SK-N-MC (cell line): ENCODE data around the gene HOXA6.

ENCODE experiments used
- DNase-seq: peaks from one replicate; pipeline ENCODE4 v3.0.0-alpha.2; 2011; ENCODE audit warnings: low read depth, low spot score
- H3K27ac ChIP-seq: fragments of 200-600 bp; sonication (generic); 2 replicates; pipeline ENCODE4 v1.5.1; 2016; ENCODE audit warnings: mixed run types
- H3K36me3 ChIP-seq: fragments of 200-600 bp; sonication (generic); 2 replicates; pipeline ENCODE4 v1.6.1; 2017; ENCODE audit warnings: antibody characterized with exemption, low read length, mixed read lengths; ENCODE audit not compliant: insufficient read depth
- H3K4me3 ChIP-seq: fragments of 200-600 bp; sonication (generic); 2 replicates; pipeline ENCODE4 v1.5.1; 2016
- H3K9ac ChIP-seq: fragments of 200-600 bp; sonication (generic); 2 replicates; pipeline ENCODE4 v1.8.0; 2017; ENCODE audit warnings: mixed run types, mixed read lengths; ENCODE audit not compliant: insufficient read length
- H3K9me3 ChIP-seq: fragments of 200-600 bp; sonication (generic); 2 replicates; pipeline ENCODE4 v1.6.1; 2017; ENCODE audit warnings: low read depth, mild to moderate bottlenecking, antibody characterized with exemption, low read length, moderate library complexity, mixed read lengths
- EZH2 ChIP-seq: fragments of 200-600 bp; sonication (generic); IDR thresholded peaks from one replicate; pipeline ENCODE4 v1.6.1; 2017; ENCODE audit warnings: antibody characterized with exemption
- FOXP2 ChIP-seq: optimal IDR thresholded peaks from 2 replicates; pipeline ENCODE3; 2011; ENCODE audit warnings: mild to moderate bottlenecking, moderate library complexity; ENCODE audit not compliant: insufficient read depth; ENCODE audit errors: extremely low read length, control extremely low read depth
- POLR2AphosphoS5 ChIP-seq: IDR thresholded peaks from 2 replicates; pipeline ENCODE4 v1.6.1; 2012; ENCODE audit warnings: mild to moderate bottlenecking, low read depth, low read length, borderline replicate concordance

The HOXA6 gene

GRCh38 chr7:27107391-27108381 lies 39.9 kb downstream of the HOXA6 start:
- TF ChIP-seq POLR2AphosphoS5 = no peak
- TF ChIP-seq FOXP2 = no peak
- no peak for TF ChIP-seq EZH2
- H3K9ac ChIP-seq = no peak overlapping the region
- no peak overlapping the region for H3K4me3 ChIP-seq
- no peaks in the 10 kb centered on the region for H3K9me3 ChIP-seq
- H3K27ac ChIP-seq = no peak overlapping the region
- no peak for DNase-seq
- H3K36me3 ChIP-seq = no peaks in the 10 kb centered on the region

DNA sequence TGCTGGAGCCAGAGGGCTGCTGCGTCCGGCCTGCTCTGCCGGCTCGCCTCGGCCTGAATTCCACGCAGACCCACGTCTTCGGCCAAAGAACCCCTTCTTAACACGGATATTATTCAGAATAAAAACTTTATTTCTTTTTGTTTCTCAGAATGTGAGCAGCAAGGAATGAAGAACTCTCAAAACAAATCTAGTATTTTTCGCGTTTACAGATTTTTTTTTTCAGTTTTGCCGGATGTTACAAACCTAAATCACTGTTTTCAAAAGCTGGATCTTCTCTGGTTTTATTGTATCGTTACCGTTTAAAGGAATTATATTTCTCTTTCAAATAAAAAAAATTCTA lies 40.7 kb downstream of the HOXA6 start:
- no peak overlapping the region for H3K27ac ChIP-seq
- no peak for TF ChIP-seq FOXP2
- TF ChIP-seq POLR2AphosphoS5 = no peak
- TF ChIP-seq EZH2 = no peak
- DNase-seq = no peak
- no peak overlapping the region for H3K9ac ChIP-seq
- H3K36me3 ChIP-seq = no peaks in the 10 kb centered on the region
- no peak overlapping the region for H3K4me3 ChIP-seq
- no peaks in the 10 kb centered on the region for H3K9me3 ChIP-seq

DNA sequence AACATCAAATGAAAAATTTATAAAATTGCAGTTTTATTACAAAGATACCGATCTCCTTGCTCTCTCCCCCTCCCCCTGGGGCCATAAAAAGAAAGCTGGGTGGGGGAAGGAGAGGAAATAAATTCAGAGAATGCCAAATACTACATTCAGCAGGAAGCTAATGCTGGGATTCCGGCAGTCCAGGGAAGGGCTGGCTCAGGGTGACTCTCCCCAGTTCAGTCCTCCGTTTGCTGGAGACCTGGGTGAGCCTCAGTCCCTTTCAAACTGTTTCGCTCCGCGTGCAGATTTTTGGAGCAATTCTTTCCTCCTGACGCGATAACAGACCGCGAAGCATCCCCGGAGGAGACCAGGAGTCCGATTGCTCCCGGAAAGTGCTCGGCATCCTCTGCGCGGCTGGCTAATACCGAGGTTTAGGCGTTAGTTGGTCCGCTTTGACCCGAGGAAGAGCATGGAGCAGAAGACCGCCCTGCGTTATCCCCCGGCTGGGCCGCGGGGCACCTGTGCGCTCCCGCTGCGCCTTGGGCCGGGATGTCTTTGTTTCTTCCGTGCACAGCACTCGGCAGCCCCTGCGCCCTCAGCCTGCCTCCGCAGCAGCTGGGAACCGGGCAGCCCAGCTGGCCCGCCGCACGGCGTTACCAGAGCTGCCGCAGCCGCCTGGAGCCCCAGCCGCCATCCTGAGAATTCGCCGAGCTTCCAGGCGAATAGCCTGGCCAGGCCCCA lies 41.2 kb downstream of the HOXA6 start:
- H3K4me3 ChIP-seq = no peak overlapping the region
- no peak for DNase-seq

GRCh38 chr7:27105301-27106031 lies 42.1 kb downstream of the HOXA6 start:
- H3K36me3 ChIP-seq = no peaks in the 10 kb centered on the region
- no peak overlapping the region for H3K9ac ChIP-seq
- TF ChIP-seq FOXP2 (no peak), POLR2AphosphoS5 (no peak), EZH2 (no peak)
- H3K9me3 ChIP-seq = no peaks in the 10 kb centered on the region
- no peak for DNase-seq
- no peak overlapping the region for H3K27ac ChIP-seq
- H3K4me3 ChIP-seq = no peak overlapping the region

More for the DNA sequence above, 41.2 kb downstream of the HOXA6 start:
- TF ChIP-seq FOXP2 (no peak), EZH2 (no peak), POLR2AphosphoS5 (no peak)
- Histone ChIP-seq H3K27ac (no peak overlapping the region), H3K36me3 (no peaks in the 10 kb centered on the region), H3K9ac (no peak overlapping the region), H3K9me3 (no peaks in the 10 kb centered on the region)

DNA sequence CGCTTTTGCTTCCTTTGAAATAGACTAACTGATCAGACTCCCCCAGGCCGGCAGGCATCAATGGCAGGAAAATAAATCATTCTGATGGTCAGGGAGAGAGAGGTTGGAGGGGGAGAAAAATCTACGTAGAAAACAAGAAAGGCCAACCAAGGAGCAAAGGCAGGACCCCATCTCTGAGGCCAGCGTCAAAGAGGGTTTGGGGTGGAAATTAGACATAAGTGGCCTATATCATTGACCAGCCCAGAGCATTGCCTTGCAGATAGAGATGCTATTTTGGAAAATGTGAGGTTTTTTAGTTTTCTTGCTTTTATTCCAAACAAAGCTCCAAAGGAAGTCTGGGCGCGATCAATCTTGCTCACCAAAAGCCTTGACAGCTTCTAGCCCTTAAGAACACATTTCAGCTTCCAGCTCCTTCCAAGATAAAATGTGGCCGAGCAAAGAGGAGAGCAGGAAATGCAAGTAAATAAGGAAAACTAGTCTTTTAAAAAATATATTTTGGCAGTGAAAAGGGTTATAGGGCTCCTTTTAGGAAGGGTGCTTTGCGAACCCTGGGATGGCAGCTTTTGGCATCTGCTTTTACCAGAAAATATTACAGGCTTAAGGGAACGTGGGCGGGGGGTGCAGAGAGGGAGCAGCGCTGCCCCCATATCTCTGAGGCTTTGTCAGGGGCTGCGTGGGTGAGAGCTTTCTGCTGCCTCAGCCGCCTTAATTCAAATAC lies 43.1 kb downstream of the HOXA6 start:
- Histone ChIP-seq H3K36me3 (no peaks in the 10 kb centered on the region), H3K4me3 (no peak overlapping the region), H3K9ac (no peak overlapping the region), H3K9me3 (no peaks in the 10 kb centered on the region), H3K27ac (no peak overlapping the region)
- TF ChIP-seq EZH2 = no peak
- no peak for TF ChIP-seq FOXP2
- no peak for TF ChIP-seq POLR2AphosphoS5
- DNase-seq = no peak

GRCh38 chr7:27103489-27104226 lies 43.9 kb downstream of the HOXA6 start:
- TF ChIP-seq EZH2 = peak; percentile 98
- TF ChIP-seq POLR2AphosphoS5 = no peak
- H3K27ac ChIP-seq = no peak overlapping the region
- no peak for DNase-seq

DNA sequence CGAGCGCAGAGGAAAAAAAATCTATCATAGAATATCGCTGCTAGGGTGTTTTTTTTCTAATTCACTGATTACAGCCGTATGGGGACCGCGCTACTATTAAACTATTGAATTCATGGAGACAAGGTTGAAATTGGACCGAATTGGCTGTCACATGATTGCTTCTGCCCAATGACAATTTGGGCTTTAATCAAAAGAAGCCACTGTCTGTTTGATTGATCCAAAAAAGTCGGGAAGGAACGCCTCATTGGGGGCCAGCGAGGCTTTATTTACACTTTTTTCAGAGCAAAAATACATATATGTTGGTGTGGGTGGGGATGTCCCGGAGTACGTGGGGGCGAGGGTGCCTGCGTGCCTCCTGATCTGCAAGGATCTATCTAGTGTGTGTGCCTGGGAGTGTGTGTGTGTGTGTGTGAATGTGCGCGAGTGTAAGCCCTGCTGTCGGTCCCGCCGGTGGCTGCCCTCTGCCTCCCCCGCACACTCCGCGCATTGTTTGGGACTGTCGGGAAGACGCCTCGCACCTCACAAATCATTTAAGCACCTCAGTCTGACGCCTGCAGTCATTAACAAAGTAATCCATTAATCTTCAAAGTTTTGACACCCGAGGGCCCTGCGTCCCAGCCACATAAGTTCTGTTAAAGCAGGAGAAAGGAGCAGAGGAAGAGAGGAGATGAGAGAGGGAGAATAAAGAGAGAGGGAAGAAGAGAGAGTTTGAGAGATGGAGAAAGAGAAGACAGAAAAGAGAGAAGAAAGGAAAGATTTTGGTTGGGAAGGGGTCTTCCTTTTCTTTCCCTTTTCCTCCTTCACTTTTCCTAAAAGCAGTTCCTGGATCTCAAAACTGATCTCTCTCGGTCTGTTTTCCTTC lies 44.8 kb downstream of the HOXA6 start, which contains the start of gene HOXA2:
Gene HOXA2 (minus strand): TSS at position 103 of the 862 bp plus-strand sequence. CDS start 183 bp downstream, outside the sequence.
- no peak for DNase-seq
- no peak within 1 kb of the TSS for H3K27ac ChIP-seq
- H3K4me3 ChIP-seq = peak within 1 kb of the TSS; percentile 67
- TF ChIP-seq FOXP2 = no peak
- TF ChIP-seq EZH2 = peak; percentile 11
- no peak within 1 kb of the TSS for H3K9ac ChIP-seq
- H3K9me3 ChIP-seq = no peaks in the 10 kb centered on the region
- H3K36me3 ChIP-seq = no peaks in the 10 kb centered on the region

More at GRCh38 chr7:27103489-27104226, 43.9 kb downstream of the HOXA6 start:
- peak overlapping the region; percentile 21 for H3K4me3 ChIP-seq
- no peaks in the 10 kb centered on the region for H3K36me3 ChIP-seq
- H3K9ac ChIP-seq = no peak overlapping the region
- no peaks in the 10 kb centered on the region for H3K9me3 ChIP-seq
